DOHH2 (cell line): ENCODE data around the gene MPPED2.

Experiments
- H3F3A ChIP-seq: fragments of 200-600 bp; sonication (generic), shearing (Covaris generic); 2 replicates; pipeline ENCODE4 v1.6.0; 2016; ENCODE audit warnings: antibody characterized with exemption, mild to moderate bottlenecking; ENCODE audit not compliant: control insufficient read depth, insufficient read depth
- H3K27ac ChIP-seq: fragments of 200-600 bp; sonication (generic); 2 replicates; pipeline ENCODE4 v1.5.1; 2014; ENCODE audit warnings: low read depth, mild to moderate bottlenecking, low read length, moderate library complexity
- H3K27me3 ChIP-seq: fragments of 200-600 bp; sonication (generic); 2 replicates; pipeline ENCODE4 v1.6.1; 2014; ENCODE audit warnings: mild to moderate bottlenecking, low read length, mixed read lengths; ENCODE audit not compliant: control insufficient read depth
- H3K36me3 ChIP-seq: fragments of 200-600 bp; sonication (generic); 2 replicates; pipeline ENCODE4 v1.6.1; 2014; ENCODE audit warnings: mild to moderate bottlenecking, low read length, moderate library complexity, mixed read lengths; ENCODE audit not compliant: control insufficient read depth
- H3K4me1 ChIP-seq: fragments of 200-600 bp; sonication (generic); 2 replicates; pipeline ENCODE4 v1.6.1; 2014; ENCODE audit warnings: mild to moderate bottlenecking, low read length, mixed read lengths; ENCODE audit not compliant: control insufficient read depth
- H3K4me2 ChIP-seq: fragments of 200-600 bp; sonication (generic); 2 replicates; pipeline ENCODE4 v1.6.0; 2014; ENCODE audit warnings: mild to moderate bottlenecking, low read length, moderate library complexity
- H3K4me3 ChIP-seq: fragments of 200-600 bp; sonication (generic); 2 replicates; pipeline ENCODE4 v1.5.1; 2014; ENCODE audit warnings: mild to moderate bottlenecking, low read length, mixed read lengths
- H3K79me2 ChIP-seq: fragments of 200-600 bp; sonication (generic); 2 replicates; pipeline ENCODE4 v1.6.1; 2014; ENCODE audit warnings: mild to moderate bottlenecking, low read length, mixed read lengths; ENCODE audit not compliant: control insufficient read depth
- H3K9me2 ChIP-seq: fragments of 200-600 bp; sonication (generic); replicated peaks from 2 replicates; pipeline ENCODE4 v1.6.1; 2014; ENCODE audit warnings: mild to moderate bottlenecking, low read length, mixed read lengths; ENCODE audit not compliant: control insufficient read depth
- H3K9me3 ChIP-seq: fragments of 200-600 bp; sonication (generic); 2 replicates; pipeline ENCODE4 v1.6.1; 2014; ENCODE audit warnings: antibody characterized with exemption, low read length, mixed read lengths; ENCODE audit not compliant: control insufficient read depth, insufficient read depth
- H4K20me1 ChIP-seq: fragments of 200-600 bp; sonication (generic); 2 replicates; pipeline ENCODE4 v1.6.0; 2014; ENCODE audit warnings: low read depth, mild to moderate bottlenecking, antibody characterized with exemption, low read length, moderate library complexity; ENCODE audit not compliant: control insufficient read depth, insufficient read depth
- CTCF ChIP-seq: fragments of 200-600 bp; sonication (generic); IDR thresholded peaks from one replicate; pipeline ENCODE4 v1.5.1; 2014; ENCODE audit warnings: antibody characterized with exemption, mild to moderate bottlenecking, low read depth, low read length; ENCODE audit not compliant: poor library complexity, severe bottlenecking
- EZH2phosphoT487 ChIP-seq: fragments of 200-600 bp; sonication (generic); IDR thresholded peaks from 2 replicates; pipeline ENCODE4 v1.6.1; 2017; ENCODE audit warnings: borderline replicate concordance, mild to moderate bottlenecking, antibody characterized with exemption, low read length, moderate library complexity, mixed read lengths

MPPED2 gene

GRCh38 chr11:30458541-30458940, 127.6 kb downstream of the MPPED2 start:
- no peaks in the 10 kb centered on the region for H3K4me1 ChIP-seq
- TF ChIP-seq CTCF (no peak), EZH2phosphoT487 (no peak)
- H4K20me1 ChIP-seq, result no peaks in the 10 kb centered on the region
- no peak overlapping the region for H3K4me2 ChIP-seq
- no peaks in the 10 kb centered on the region; the same call in 1 of the 2 replicates for H3K9me2 ChIP-seq
- no peaks in the 10 kb centered on the region for H3K9me3 ChIP-seq
- H3K79me2 ChIP-seq, result no peaks in the 10 kb centered on the region
- no peaks in the 10 kb centered on the region for H3F3A ChIP-seq
- H3K4me3 ChIP-seq, result no peak overlapping the region
- no peak overlapping the region for H3K27ac ChIP-seq
- no peaks in the 10 kb centered on the region for H3K36me3 ChIP-seq
- no peaks in the 10 kb centered on the region for H3K27me3 ChIP-seq

- Histone ChIP-seq H3K4me2 (no peak overlapping the region), H4K20me1 (no peaks in the 10 kb centered on the region), H3K27me3 (no peaks in the 10 kb centered on the region), H3K4me3 (no peak overlapping the region), H3K27ac (no peak overlapping the region), H3K79me2 (no peaks in the 10 kb centered on the region), H3K4me1 (no peaks in the 10 kb centered on the region), H3F3A (no peaks in the 10 kb centered on the region), H3K9me2 (no peaks in the 10 kb centered on the region; the same call in 1 of the 2 replicates), H3K9me3 (no peaks in the 10 kb centered on the region), H3K36me3 (no peaks in the 10 kb centered on the region)
- TF ChIP-seq EZH2phosphoT487 (no peak), CTCF (no peak)
These were observed 129.1 kb downstream of the MPPED2 start for GRCh38 chr11:30457087-30457486.

- Histone ChIP-seq H3K79me2 (no peaks in the 10 kb centered on the region), H3K9me3 (no peaks in the 10 kb centered on the region), H3K9me2 (no peaks in the 10 kb centered on the region; the same call in 1 of the 2 replicates), H3K36me3 (no peaks in the 10 kb centered on the region), H3K27ac (no peak overlapping the region), H3F3A (no peaks in the 10 kb centered on the region), H3K4me1 (no peaks in the 10 kb centered on the region), H3K27me3 (no peaks in the 10 kb centered on the region), H4K20me1 (no peaks in the 10 kb centered on the region), H3K4me2 (no peak overlapping the region), H3K4me3 (no peak overlapping the region)
- TF ChIP-seq EZH2phosphoT487 (no peak), CTCF (no peak)
These were observed 131.1 kb downstream of the MPPED2 start for GRCh38 chr11:30455025-30455424.

DNA sequence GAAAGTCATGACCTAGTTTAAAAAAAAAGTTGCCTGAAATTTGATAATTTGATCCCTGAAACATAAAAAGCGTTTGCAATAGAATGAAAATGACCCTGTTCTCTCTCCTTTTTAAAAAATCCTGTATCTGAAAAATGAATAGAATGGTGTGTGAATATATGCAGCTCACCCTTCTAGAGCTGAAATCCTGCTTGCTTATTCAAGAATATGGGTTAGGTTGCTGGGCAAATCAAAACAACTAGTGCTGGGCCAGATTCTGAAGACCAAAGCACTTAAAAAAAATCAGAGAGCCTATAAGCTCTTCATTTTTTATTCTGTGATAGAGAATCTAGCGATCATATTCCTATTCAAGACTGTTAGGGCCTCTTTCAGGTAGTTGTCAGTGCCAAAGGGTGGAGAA, 131.6 kb downstream of the MPPED2 start:
- no peaks in the 10 kb centered on the region for H3K36me3 ChIP-seq
- H3F3A ChIP-seq, result no peaks in the 10 kb centered on the region
- TF ChIP-seq EZH2phosphoT487 (no peak), CTCF (no peak)
- H3K9me2 ChIP-seq, result no peaks in the 10 kb centered on the region; the same call in 1 of the 2 replicates
- H3K4me2 ChIP-seq, result no peak overlapping the region
- no peak overlapping the region for H3K4me3 ChIP-seq
- no peak overlapping the region for H3K27ac ChIP-seq
- no peaks in the 10 kb centered on the region for H3K4me1 ChIP-seq
- no peaks in the 10 kb centered on the region for H4K20me1 ChIP-seq
- no peaks in the 10 kb centered on the region for H3K9me3 ChIP-seq
- no peaks in the 10 kb centered on the region for H3K27me3 ChIP-seq
- no peaks in the 10 kb centered on the region for H3K79me2 ChIP-seq
